Activated naive CD4-positive, alpha-beta T cell treated with anti-CD3 and anti-CD28 coated beads, Interleukin-2, amount 10 ng/mL, durations not matched to agents 5 hours and 36 hours (primary cell): ENCODE data around the gene DGUOK. TPM values are rescaled to one million over a fixed set of nuclear protein-coding genes. Genes with fewer than 3 reads are reported as not detected.

ENCODE experiments used
- total RNA-seq, 2 experiments: library from RNA; stranded (reverse); gene quantifications; one replicate each; pipeline ENCODE4 v1.2.3, GENCODE V29; 2021

Gene DGUOK
- 10 to 100 TPM; 65.6 to 70.2 TPM for total RNA-seq

DNA sequence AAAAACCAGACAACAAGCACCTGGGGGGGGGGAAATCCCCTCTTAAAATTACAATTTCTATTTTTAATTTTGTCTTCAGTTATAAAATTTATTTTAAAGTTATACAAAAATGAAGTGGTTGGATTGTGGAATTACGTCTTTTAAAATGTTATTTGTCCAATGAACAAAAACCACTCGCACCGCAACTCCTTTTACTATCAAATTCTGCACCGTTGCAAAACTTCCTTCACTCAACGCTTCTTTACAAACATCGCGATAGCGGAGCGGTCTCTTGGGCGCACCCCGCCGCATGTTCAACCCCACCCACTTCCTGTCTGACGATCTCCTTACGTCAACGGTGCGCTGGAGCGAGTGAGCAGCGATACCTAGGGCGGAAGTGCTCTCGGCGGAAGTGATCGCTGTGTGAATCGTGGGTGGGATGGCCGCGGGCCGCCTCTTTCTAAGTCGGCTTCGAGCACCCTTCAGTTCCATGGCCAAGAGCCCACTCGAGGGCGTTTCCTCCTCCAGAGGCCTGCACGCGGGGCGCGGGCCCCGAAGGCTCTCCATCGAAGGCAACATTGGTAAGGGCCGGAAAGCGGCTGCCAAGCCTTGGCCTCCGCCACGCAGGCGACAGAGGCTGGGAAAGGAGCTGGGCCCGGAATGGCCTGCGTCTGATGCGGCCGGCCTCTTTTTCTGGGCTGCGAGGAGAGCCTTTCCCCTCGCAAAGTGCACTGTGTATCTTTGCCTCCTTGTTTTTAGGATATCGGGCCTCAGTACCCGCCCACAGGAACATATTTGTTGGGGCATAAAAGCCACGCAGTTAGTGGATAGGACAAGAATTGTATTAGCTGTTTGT lies at the start of gene DGUOK:
DGUOK (plus strand) TSS at position 388 of the 835 bp plus-strand sequence; CDS start at position 419, 31 bp downstream.

DNA sequence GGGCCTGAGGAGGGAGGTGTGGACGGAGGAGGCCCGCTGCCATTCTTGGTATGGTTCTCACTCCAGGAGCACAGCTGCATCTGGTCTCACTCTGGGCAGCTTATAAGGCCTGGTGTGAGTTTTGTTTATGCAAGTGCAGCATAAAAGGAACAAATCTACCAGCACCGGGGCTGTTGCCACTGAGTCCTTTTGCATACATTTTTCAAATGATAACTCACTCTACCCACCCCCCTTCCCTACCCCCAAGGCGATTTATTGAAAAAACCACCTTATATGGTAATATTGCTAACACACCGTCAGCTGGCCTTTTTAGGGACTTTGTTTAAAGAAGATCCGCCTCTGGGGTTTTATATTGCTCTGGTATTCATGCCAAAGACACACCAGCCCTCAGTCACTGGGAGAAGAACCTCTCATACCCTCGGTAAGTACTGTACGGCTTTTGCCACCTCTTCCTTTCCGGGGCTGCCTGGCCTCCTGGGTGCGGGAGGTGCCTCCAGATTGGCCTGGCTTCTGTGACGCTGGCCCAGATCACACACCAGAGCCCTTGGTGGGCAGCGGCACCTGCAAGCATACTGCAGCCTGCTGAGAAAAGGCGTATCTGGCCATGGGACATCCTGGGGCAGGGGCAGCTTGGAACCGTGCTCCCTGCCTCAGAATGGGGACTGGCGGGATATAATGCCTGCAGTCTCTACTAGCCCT lies 33.9 kb upstream of the DGUOK start, which contains the start of gene ACTG2:
ACTG2 (plus strand) TSS at position 378 of the 699 bp plus-strand sequence. CDS start 8,304 bp downstream, outside the sequence.

DNA sequence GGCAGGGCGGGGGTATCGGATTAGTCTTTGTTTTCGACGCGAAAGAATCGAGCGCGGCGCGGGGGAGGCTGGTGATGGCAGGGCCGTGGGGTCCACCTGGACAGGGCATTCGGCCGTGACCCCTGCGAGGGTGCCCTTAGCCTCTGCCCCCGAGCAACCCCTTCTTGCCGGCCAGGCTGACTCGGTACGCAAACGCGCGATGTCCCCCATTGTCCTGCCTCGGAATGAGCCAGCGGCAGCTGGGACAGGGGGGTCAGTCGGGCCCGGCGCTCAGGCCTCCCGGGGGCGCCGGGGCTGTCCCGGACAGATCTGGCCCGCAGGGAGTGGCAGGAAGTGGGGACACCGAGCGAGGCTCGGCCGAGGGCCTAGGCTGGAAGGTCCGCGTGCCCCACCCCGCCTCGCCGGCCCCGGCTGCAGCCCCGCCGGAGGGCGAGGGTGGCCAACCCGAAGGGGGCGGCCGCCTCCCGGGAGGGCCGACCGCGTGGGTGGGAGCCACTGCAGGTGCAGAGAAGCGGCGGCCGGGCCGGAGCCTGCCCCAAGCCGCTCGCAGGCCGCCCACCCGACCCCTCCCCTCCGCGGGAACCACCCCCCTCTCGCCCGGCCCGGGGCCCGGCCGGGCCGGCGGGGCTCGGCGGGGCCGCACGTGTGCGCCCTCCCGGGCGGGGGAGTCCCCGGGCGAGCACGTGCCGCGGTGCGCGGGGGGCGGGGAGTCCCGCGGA lies 57.7 kb downstream of the DGUOK start, which contains the start of gene TET3:
TET3 (plus strand) TSS at position 708 of the 719 bp plus-strand sequence. CDS start 1,494 bp downstream, outside the sequence.

Other genes with a start within 250 kb of the DGUOK start
- gene TPRKB, start 189.5 kb upstream of the DGUOK start, total RNA-seq = 10 to 100 TPM; 28.0 to 31.2 TPM
- 10 to 100 TPM; 25.5 to 30.1 TPM for gene DUSP11, start 146.8 kb upstream of the DGUOK start, total RNA-seq
- gene C2orf78, start 142.7 kb upstream of the DGUOK start, total RNA-seq = not detected
- gene STAMBP, start 97.9 kb upstream of the DGUOK start, total RNA-seq = 10 to 100 TPM; 37.4 to 39.9 TPM
- not detected for gene ACTG2, start 33.9 kb upstream of the DGUOK start, total RNA-seq
- 10 to 100 TPM; 17.0 to 17.2 TPM for gene TET3, start 58.0 kb downstream of the DGUOK start, total RNA-seq
- gene BOLA3, start 221.0 kb downstream of the DGUOK start, total RNA-seq = 10 to 100 TPM; 39.3 to 42.1 TPM